HuH-7.5 (cell line): ENCODE data around the gene NSMCE1.
A peak's percentile ranks its signal among the peaks of the same experiment; 100 is the strongest.

ENCODE experiments used
- DNase-seq: peaks from one replicate; pipeline ENCODE4 v3.0.0; 2011; ENCODE audit warnings: low spot score

The NSMCE1 gene

GRCh38 chr16:27268376-27269299 is at the start of gene NSMCE1:
TSS of gene NSMCE1 (minus strand) at chr16:27268772. CDS start at chr16:27257570, 11,202 bp downstream.
- DNase-seq = peak; percentile 82

- no peak for DNase-seq
These were observed 49.3 kb upstream of the NSMCE1 start for GRCh38 chr16:27317738-27318391.

- DNase-seq = no peak
These were observed 48.7 kb upstream of the NSMCE1 start for GRCh38 chr16:27317320-27317719.

- DNase-seq = no peak
These were observed 47.6 kb upstream of the NSMCE1 start for GRCh38 chr16:27316038-27316680.

- DNase-seq = peak; percentile 31
These were observed 46.9 kb upstream of the NSMCE1 start for GRCh38 chr16:27315333-27316037.

GRCh38 chr16:27314986-27315332 is 46.4 kb upstream of the NSMCE1 start:
- no peak for DNase-seq

- DNase-seq = peak; percentile 34
These were observed 45.7 kb upstream of the NSMCE1 start for GRCh38 chr16:27314161-27314723.

- DNase-seq = peak; percentile 71
These were observed 45.0 kb upstream of the NSMCE1 start, which contains the start of gene IL4R for GRCh38 chr16:27313422-27314160. TSS of gene IL4R (plus strand) at chr16:27313974. CDS start at chr16:27340204, 26,230 bp downstream.

GRCh38 chr16:27312580-27313421 is 44.2 kb upstream of the NSMCE1 start:
- DNase-seq = no peak

GRCh38 chr16:27311897-27312303 is 43.3 kb upstream of the NSMCE1 start:
- DNase-seq = no peak

GRCh38 chr16:27311448-27311830 is 42.9 kb upstream of the NSMCE1 start:
- no peak for DNase-seq

- no peak for DNase-seq
These were observed 42.2 kb upstream of the NSMCE1 start for GRCh38 chr16:27310576-27311447.

GRCh38 chr16:27308792-27309191 is 40.2 kb upstream of the NSMCE1 start:
- no peak for DNase-seq

- DNase-seq = no peak
These were observed 37.4 kb upstream of the NSMCE1 start for GRCh38 chr16:27305839-27306442.

GRCh38 chr16:27304881-27305745 is 36.5 kb upstream of the NSMCE1 start:
- no peak for DNase-seq

- no peak for DNase-seq
These were observed 35.5 kb upstream of the NSMCE1 start for GRCh38 chr16:27304102-27304501.

- no peak for DNase-seq
These were observed 34.9 kb upstream of the NSMCE1 start for GRCh38 chr16:27303256-27304100.
